Lower lobe of right lung (tissue), 2 donors: Measurements from ENCODE around the gene MCM9. TPM values are rescaled to one million over a fixed set of nuclear protein-coding genes. Genes with fewer than 3 reads are reported as not detected.

ENCODE experiments used
- ATAC-seq, 2 donors: fragments of 200-7000 bp; cut with Tn5 transposase; one replicate each; pipeline ENCODE4 v1.9.1; 2020 to 2022; ENCODE audit warnings: mild to moderate bottlenecking in 2 of 2, moderate library complexity in 2 of 2
- DNase-seq: peaks from one replicate; pipeline ENCODE4 v3.0.0-alpha.2; 2020
- H3K27ac ChIP-seq: fragments of 200-600 bp; one replicate; pipeline ENCODE4 v1.8.0; 2022
- H3K27me3 ChIP-seq: fragments of 200-600 bp; one replicate; pipeline ENCODE4 v1.8.0; 2022; ENCODE audit warnings: low read depth
- H3K36me3 ChIP-seq: fragments of 200-600 bp; one replicate; pipeline ENCODE4 v1.8.0; 2022; ENCODE audit warnings: mild to moderate bottlenecking
- H3K4me1 ChIP-seq: fragments of 200-600 bp; one replicate; pipeline ENCODE4 v1.8.0; 2022
- H3K4me3 ChIP-seq: fragments of 200-600 bp; one replicate; pipeline ENCODE4 v1.8.0; 2022; ENCODE audit warnings: mild to moderate bottlenecking
- H3K9me3 ChIP-seq: fragments of 200-600 bp; one replicate; pipeline ENCODE4 v1.8.0; 2022
- intact Hi-C: fragments of 100-400 bp; cut with DNase I; formaldehyde crosslinking; loops from one replicate; pipeline ENCODE4 v1.11.0; 2022
- total RNA-seq: library from RNA; stranded (reverse); fragmentation: NEBNext Ultra II Directional; extraction: Animal tissue kit (Norgen Biotek cat#: 25700); gene quantifications from one replicate; pipeline ENCODE4 v1.2.1, GENCODE V29; 2021
- TF ChIP-seq, protein P1 (sequence below): fragments of 200-600 bp; IDR thresholded peaks from one replicate; pipeline ENCODE4 v1.8.0; 2022; ENCODE audit warnings: antibody characterized with exemption, mild to moderate bottlenecking
- donor health status: DM: no; HTN: yes; CAD: no; lungs with severe emphysema.

The MCM9 gene
- total RNA-seq, 1 donor from 2014 or later = 23.6 TPM

DNA sequence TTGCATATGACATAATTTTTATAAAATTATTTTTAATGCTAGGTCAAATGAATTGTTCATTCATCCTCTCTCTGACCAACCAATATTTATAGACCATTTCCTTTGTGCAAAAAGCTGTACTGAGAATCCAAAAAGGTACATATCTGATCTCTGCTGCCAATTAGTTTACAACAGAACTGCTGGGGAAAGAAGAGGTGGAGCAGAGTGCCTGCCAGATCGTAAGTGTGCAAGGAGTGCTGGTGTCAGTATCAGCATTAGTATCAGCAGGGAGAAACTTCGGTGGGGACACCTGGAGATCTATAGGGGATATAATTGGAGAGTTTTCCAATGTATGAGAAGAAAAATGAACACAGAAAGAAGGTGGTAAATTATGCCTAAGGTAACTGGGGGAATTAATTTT is 104.3 kb downstream of the MCM9 start:
- H3K36me3 ChIP-seq = peaks cover 35% of the 10 kb centered on the region
- no peak overlapping the region for H3K4me3 ChIP-seq
- no peaks in the 10 kb centered on the region for H3K4me1 ChIP-seq
- no peak for DNase-seq
- H3K27ac ChIP-seq = no peak overlapping the region
- intact Hi-C loops = no loop called here
- peaks cover 4% of the 10 kb centered on the region for H3K9me3 ChIP-seq
- H3K27me3 ChIP-seq = no peaks in the 10 kb centered on the region
- ATAC-seq = no peak
- TF ChIP-seq, protein P1, sequence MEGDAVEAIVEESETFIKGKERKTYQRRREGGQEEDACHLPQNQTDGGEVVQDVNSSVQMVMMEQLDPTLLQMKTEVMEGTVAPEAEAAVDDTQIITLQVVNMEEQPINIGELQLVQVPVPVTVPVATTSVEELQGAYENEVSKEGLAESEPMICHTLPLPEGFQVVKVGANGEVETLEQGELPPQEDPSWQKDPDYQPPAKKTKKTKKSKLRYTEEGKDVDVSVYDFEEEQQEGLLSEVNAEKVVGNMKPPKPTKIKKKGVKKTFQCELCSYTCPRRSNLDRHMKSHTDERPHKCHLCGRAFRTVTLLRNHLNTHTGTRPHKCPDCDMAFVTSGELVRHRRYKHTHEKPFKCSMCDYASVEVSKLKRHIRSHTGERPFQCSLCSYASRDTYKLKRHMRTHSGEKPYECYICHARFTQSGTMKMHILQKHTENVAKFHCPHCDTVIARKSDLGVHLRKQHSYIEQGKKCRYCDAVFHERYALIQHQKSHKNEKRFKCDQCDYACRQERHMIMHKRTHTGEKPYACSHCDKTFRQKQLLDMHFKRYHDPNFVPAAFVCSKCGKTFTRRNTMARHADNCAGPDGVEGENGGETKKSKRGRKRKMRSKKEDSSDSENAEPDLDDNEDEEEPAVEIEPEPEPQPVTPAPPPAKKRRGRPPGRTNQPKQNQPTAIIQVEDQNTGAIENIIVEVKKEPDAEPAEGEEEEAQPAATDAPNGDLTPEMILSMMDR = no peak

DNA sequence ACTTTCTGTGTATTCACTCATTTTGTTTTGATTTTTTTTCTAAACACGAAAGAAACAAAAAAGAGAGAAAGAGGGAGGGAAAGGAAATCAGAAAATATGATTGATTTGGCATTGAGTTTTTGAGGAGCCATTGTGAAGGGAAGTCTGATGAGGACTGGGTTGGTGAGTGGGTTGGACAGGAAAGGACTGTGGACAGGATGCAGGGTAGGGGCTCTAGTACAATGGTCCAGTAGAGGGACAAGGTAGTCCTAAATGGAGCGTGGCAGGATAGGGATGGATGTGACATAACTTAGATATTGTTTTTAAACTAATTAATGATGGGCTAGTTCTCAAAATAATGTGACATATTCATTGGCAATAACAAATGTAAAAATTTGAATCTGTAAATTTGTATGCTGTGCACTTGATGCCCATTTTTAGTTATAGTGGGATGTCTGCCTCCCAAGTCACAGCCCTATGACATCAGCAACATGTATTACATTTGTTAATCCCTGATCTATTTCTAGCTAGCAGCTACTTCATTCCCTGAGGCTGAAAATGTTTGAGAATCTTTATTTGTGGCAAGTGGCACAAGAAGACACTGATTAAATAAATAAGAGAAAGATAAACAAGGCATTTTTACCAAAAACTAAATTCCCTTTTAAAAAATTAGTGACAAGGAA is 105.0 kb downstream of the MCM9 start:
- Histone ChIP-seq H3K27me3 (no peaks in the 10 kb centered on the region), H3K9me3 (peaks cover 3% of the 10 kb centered on the region), H3K36me3 (peaks cover 43% of the 10 kb centered on the region), H3K27ac (no peak overlapping the region), H3K4me3 (no peak overlapping the region), H3K4me1 (no peaks in the 10 kb centered on the region)
- intact Hi-C loops = no loop called here
- no peak for ATAC-seq
- DNase-seq = no peak
- TF ChIP-seq, protein P1 = no peak

DNA sequence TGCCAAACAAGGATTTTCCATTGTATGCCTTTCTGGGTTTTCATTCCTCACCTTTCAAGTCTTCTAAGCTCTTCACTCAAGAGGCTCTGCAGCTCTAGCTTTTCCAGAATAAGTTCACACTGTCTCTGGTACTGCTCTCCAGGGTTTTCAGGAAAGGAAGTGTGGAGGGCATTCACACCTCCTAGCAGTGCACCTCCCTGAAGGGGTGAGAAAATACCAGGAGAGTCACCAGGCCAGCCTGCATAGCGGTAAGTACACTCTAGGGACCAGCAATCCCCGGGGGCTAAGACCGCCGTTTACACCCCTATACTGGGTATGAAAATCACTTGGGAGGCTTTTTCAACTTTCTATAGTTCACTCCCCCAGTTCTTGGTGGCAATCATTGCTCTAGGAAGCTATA is 108.9 kb downstream of the MCM9 start:
- H3K36me3 ChIP-seq = peaks cover 64% of the 10 kb centered on the region
- H3K27ac ChIP-seq = no peak overlapping the region
- H3K4me3 ChIP-seq = no peak overlapping the region
- H3K4me1 ChIP-seq = no peaks in the 10 kb centered on the region
- no peaks in the 10 kb centered on the region for H3K9me3 ChIP-seq
- DNase-seq (no peak), ATAC-seq (no peak)
- TF ChIP-seq, protein P1 = no peak
- intact Hi-C loops = no loop called here
- no peaks in the 10 kb centered on the region for H3K27me3 ChIP-seq

DNA sequence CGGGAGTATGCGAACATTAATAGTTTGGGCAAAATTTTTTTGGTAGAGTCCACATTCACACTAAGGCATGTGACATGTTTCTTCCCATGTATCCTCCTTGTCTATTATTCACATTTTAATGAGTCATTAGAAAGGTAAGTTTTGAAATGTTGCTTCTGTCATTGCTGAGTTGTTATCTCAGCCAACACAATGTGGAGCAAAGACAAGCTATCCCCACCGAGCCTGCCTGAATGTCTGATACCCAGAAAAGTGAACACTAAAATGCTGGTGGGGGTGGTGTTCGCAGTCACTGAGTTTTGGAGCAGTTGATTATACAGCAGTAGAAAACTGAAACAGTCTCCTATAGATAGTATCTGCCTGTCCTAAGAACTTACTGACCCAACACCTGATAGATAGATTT is 109.3 kb downstream of the MCM9 start:
- no peak overlapping the region for H3K4me3 ChIP-seq
- no peak overlapping the region for H3K27ac ChIP-seq
- ATAC-seq = no peak
- no peaks in the 10 kb centered on the region for H3K27me3 ChIP-seq
- H3K4me1 ChIP-seq = no peaks in the 10 kb centered on the region
- no peaks in the 10 kb centered on the region for H3K9me3 ChIP-seq
- TF ChIP-seq, protein P1 = no peak
- intact Hi-C loops = no loop called here
- no peak for DNase-seq
- peaks cover 64% of the 10 kb centered on the region for H3K36me3 ChIP-seq

DNA sequence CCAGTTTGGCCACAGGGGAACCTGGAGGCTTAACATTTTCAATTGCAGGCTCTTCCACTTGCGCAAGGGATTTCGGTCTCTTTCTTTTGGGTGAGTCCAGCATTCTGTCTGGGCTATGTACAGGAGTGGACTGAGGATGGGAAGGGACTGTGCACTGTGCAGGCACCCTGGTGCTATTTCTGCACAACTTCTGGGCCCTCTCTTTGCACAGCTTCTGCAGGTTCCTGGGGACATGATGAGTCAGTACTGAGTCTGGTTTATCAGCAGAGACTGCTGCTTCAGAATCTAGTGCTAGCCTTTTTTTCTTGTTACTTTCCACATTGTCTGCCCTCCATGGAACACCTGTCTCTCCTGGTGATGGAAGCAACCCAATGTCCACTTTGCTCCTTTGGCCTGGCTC is 119.5 kb downstream of the MCM9 start:
- peaks cover under 1% of the 10 kb centered on the region for H3K4me1 ChIP-seq
- TF ChIP-seq, protein P1 = no peak
- DNase-seq (no peak), ATAC-seq (peak in 1 of 2 donors; percentile 37)
- H3K27ac ChIP-seq = no peak overlapping the region
- intact Hi-C loops = no loop called here
- H3K9me3 ChIP-seq = no peaks in the 10 kb centered on the region
- H3K4me3 ChIP-seq = no peak overlapping the region
- H3K27me3 ChIP-seq = no peaks in the 10 kb centered on the region
- H3K36me3 ChIP-seq = peaks cover 27% of the 10 kb centered on the region
